ENCODE data around the gene OBSCN.

GRCh38 chr1:228387321-228387720, 179.5 kb downstream of the OBSCN start:
- TF ChIP-seq EZH2 (IDR thresholded peaks at IDR 0.05) (no peak), CTCF (IDR thresholded peaks at IDR 0.05) (no peak), EZH2phosphoT487 (IDR thresholded peaks at IDR 0.05) (no peak)
